ENCODE data around the gene CNMD. TPM values are rescaled to one million over a fixed set of nuclear protein-coding genes. Genes with fewer than 3 reads are reported as not detected.

Gene CNMD
- polyA plus RNA-seq, 1 experiment, result not detected

- DNase-seq (ENCODE audit: low read depth), result no peak
- no peak for TF ChIP-seq CTCF (IDR thresholded peaks at IDR 0.05; ENCODE audit: insufficient read depth, low read depth, low read length)
- Histone ChIP-seq H3K4me3 (ENCODE audit: low read depth, low read length) (no peak overlapping the region), H3K36me3 (ENCODE audit: control insufficient read depth, insufficient read depth, low read length) (peaks cover 1% of the 10 kb centered on the region; the same call in 1 of the 2 replicates), H3K27me3 (ENCODE audit: control insufficient read depth, insufficient read depth, low read length) (no peaks in the 10 kb centered on the region)
- CTCF ChIA-PET, result interaction anchor here (1.1 kb wide), 1 partner anchor 9 kb away, joined by 3 read pairs; no protein-coding TSS in a partner anchor
- POLR2A ChIA-PET, result no interaction called here
Measured at GRCh38 chr13:52673465-52673864, 66.2 kb downstream of the CNMD start.

GRCh38 chr13:52670726-52671125 is 68.9 kb downstream of the CNMD start:
- TF ChIP-seq CTCF (IDR thresholded peaks at IDR 0.05; ENCODE audit: insufficient read depth, low read depth, low read length), result no peak
- peaks cover 5% of the 10 kb centered on the region for H3K36me3 ChIP-seq (ENCODE audit: control insufficient read depth, insufficient read depth, low read length)
- CTCF ChIA-PET, result interaction anchor here (1.1 to 1.3 kb wide), 2 partner anchors 12 to 18 kb away, joined by 3 read pairs; partner anchors contain the start of gene SUGT1

GRCh38 chr13:52669677-52670076 is 69.9 kb downstream of the CNMD start:
- TF ChIP-seq CTCF (IDR thresholded peaks at IDR 0.05; ENCODE audit: insufficient read depth, low read depth, low read length), result 0 out of 2 replicates have a peak, but pooled peaks have one; percentile 2
- ChIA-PET POLR2A (no interaction called here), CTCF (interaction anchor here (1.1 kb wide), 1 partner anchor 17 kb away, joined by 3 read pairs; the partner anchor contains the start of gene SUGT1)
- DNase-seq (ENCODE audit: low read depth), result no peak
- Histone ChIP-seq H3K36me3 (ENCODE audit: control insufficient read depth, insufficient read depth, low read length) (peaks cover 5% of the 10 kb centered on the region), H3K4me3 (ENCODE audit: low read depth, low read length) (no peak overlapping the region), H3K27me3 (ENCODE audit: control insufficient read depth, insufficient read depth, low read length) (no peaks in the 10 kb centered on the region)

More at GRCh38 chr13:52670726-52671125, 68.9 kb downstream of the CNMD start:
- H3K27me3 ChIP-seq (ENCODE audit: control insufficient read depth, insufficient read depth, low read length), result no peaks in the 10 kb centered on the region
- POLR2A ChIA-PET, result no interaction called here
- no peak for DNase-seq (ENCODE audit: low read depth)
- no peak overlapping the region for H3K4me3 ChIP-seq (ENCODE audit: low read depth, low read length)

- Histone ChIP-seq H3K4me3 (ENCODE audit: low read depth, low read length) (no peak overlapping the region), H3K36me3 (ENCODE audit: control insufficient read depth, insufficient read depth, low read length) (peaks cover 5% of the 10 kb centered on the region), H3K27me3 (ENCODE audit: control insufficient read depth, insufficient read depth, low read length) (no peaks in the 10 kb centered on the region)
- no peak for DNase-seq (ENCODE audit: low read depth)
- ChIA-PET CTCF (interaction anchor here (0.6 to 5.1 kb wide), 11 partner anchors 8 to 617 kb away, joined by 3 to 33 read pairs (median 4); partner anchors contain the start of gene SUGT1), POLR2A (interaction anchor here (0.6 kb wide), 1 partner anchor 12 kb away, joined by 11 read pairs; no protein-coding TSS in a partner anchor)
- TF ChIP-seq CTCF (IDR thresholded peaks at IDR 0.05; ENCODE audit: insufficient read depth, low read depth, low read length), result peak; percentile 54
Measured at GRCh38 chr13:52665325-52665724, 74.3 kb downstream of the CNMD start.

GRCh38 chr13:52664272-52664671 is 75.3 kb downstream of the CNMD start:
- TF ChIP-seq CTCF (IDR thresholded peaks at IDR 0.05; ENCODE audit: insufficient read depth, low read depth, low read length), result no peak
- ChIA-PET POLR2A (no interaction called here), CTCF (interaction anchor here (0.6 to 5.1 kb wide), 9 partner anchors 11 to 488 kb away, joined by 3 to 33 read pairs (median 3); partner anchors contain the start of gene SUGT1)
- H3K27me3 ChIP-seq (ENCODE audit: control insufficient read depth, insufficient read depth, low read length), result no peaks in the 10 kb centered on the region
- H3K36me3 ChIP-seq (ENCODE audit: control insufficient read depth, insufficient read depth, low read length), result peaks cover 5% of the 10 kb centered on the region
- no peak for DNase-seq (ENCODE audit: low read depth)
- no peak overlapping the region for H3K4me3 ChIP-seq (ENCODE audit: low read depth, low read length)

Measured in BJ (cell line).